ENCODE measurements around the gene CORO6.

Gene CORO6

GRCh38 chr17:29577385-29578211 is 45.1 kb downstream of the CORO6 start:
- H3K36me3 ChIP-seq (ENCODE audit: insufficient read depth, low read length), result peaks cover 79% of the 10 kb centered on the region; the same call in 1 of the 2 replicates
- no peaks in the 10 kb centered on the region for H3K9me3 ChIP-seq (ENCODE audit: low read length)
- no peak overlapping the region for H3K27ac ChIP-seq (ENCODE audit: low read depth, low read length, poor library complexity, severe bottlenecking)
- H3K4me3 ChIP-seq (ENCODE audit: low read depth, low read length, poor library complexity, severe bottlenecking), result no peak overlapping the region
- no peak overlapping the region for H3K9ac ChIP-seq (ENCODE audit: low read length)
- H3K4me1 ChIP-seq (ENCODE audit: insufficient read depth, low read length, severe bottlenecking), result peaks cover 12% of the 10 kb centered on the region
- H3K9me2 ChIP-seq (ENCODE audit: low read depth, low read length), result no peaks in the 10 kb centered on the region
- no peak for TF ChIP-seq EZH2 (IDR thresholded peaks at IDR 0.05; ENCODE audit: borderline replicate concordance, low read length)
- TF ChIP-seq, protein P1, sequence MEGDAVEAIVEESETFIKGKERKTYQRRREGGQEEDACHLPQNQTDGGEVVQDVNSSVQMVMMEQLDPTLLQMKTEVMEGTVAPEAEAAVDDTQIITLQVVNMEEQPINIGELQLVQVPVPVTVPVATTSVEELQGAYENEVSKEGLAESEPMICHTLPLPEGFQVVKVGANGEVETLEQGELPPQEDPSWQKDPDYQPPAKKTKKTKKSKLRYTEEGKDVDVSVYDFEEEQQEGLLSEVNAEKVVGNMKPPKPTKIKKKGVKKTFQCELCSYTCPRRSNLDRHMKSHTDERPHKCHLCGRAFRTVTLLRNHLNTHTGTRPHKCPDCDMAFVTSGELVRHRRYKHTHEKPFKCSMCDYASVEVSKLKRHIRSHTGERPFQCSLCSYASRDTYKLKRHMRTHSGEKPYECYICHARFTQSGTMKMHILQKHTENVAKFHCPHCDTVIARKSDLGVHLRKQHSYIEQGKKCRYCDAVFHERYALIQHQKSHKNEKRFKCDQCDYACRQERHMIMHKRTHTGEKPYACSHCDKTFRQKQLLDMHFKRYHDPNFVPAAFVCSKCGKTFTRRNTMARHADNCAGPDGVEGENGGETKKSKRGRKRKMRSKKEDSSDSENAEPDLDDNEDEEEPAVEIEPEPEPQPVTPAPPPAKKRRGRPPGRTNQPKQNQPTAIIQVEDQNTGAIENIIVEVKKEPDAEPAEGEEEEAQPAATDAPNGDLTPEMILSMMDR (IDR thresholded peaks at IDR 0.05; ENCODE audit: low read length), result no peak
- no peak overlapping the region for H2AFZ ChIP-seq (ENCODE audit: low read length)
- H3K4me2 ChIP-seq (ENCODE audit: low read length), result no peak overlapping the region
- H4K20me1 ChIP-seq (ENCODE audit: insufficient read depth, low read length), result no peaks in the 10 kb centered on the region
- no peaks in the 10 kb centered on the region for H3F3A ChIP-seq (ENCODE audit: insufficient read depth, low read length)
- H3K79me2 ChIP-seq (ENCODE audit: insufficient read depth, low read length), result no peaks in the 10 kb centered on the region
- H3K27me3 ChIP-seq (ENCODE audit: insufficient read depth, low read length), result no peaks in the 10 kb centered on the region

DNA sequence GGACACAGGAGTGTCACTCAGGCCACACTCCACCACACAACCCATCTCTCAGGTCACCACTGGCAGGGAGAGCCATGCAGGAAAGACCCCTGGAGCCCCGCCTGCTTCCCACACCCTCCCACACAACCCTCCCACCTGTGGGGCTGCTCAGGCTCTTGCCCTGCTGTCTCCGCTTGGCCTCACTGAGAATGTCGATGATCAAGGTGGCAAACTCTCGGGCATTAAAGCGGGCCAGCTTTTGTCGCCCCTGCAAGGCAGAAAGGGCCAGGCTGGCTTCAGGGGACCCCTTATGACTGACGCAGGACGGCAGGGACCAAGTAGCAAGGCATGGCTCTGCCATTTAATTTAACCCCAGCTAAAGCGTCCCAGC is 45.7 kb downstream of the CORO6 start:
- Histone ChIP-seq H3K9ac (ENCODE audit: low read length) (no peak overlapping the region), H3K4me1 (ENCODE audit: insufficient read depth, low read length, severe bottlenecking) (peaks cover 12% of the 10 kb centered on the region), H3F3A (ENCODE audit: insufficient read depth, low read length) (no peaks in the 10 kb centered on the region), H3K27me3 (ENCODE audit: insufficient read depth, low read length) (no peaks in the 10 kb centered on the region), H3K36me3 (ENCODE audit: insufficient read depth, low read length) (peaks cover 74% of the 10 kb centered on the region; the same call in 1 of the 2 replicates), H3K27ac (ENCODE audit: low read depth, low read length, poor library complexity, severe bottlenecking) (no peak overlapping the region), H3K79me2 (ENCODE audit: insufficient read depth, low read length) (no peaks in the 10 kb centered on the region), H4K20me1 (ENCODE audit: insufficient read depth, low read length) (no peaks in the 10 kb centered on the region), H3K4me2 (ENCODE audit: low read length) (no peak overlapping the region), H3K9me3 (ENCODE audit: low read length) (no peaks in the 10 kb centered on the region), H2AFZ (ENCODE audit: low read length) (no peak overlapping the region), H3K9me2 (ENCODE audit: low read depth, low read length) (no peaks in the 10 kb centered on the region), H3K4me3 (ENCODE audit: low read depth, low read length, poor library complexity, severe bottlenecking) (no peak overlapping the region)
- TF ChIP-seq EZH2 (IDR thresholded peaks at IDR 0.05; ENCODE audit: borderline replicate concordance, low read length), result no peak
- TF ChIP-seq, protein P1 (IDR thresholded peaks at IDR 0.05; ENCODE audit: low read length), result no peak

GRCh38 chr17:29576214-29577000 is 46.3 kb downstream of the CORO6 start:
- H3K27ac ChIP-seq (ENCODE audit: low read depth, low read length, poor library complexity, severe bottlenecking), result no peak overlapping the region

More at GRCh38 chr17:29576214-29577000, 46.3 kb downstream of the CORO6 start:
- Histone ChIP-seq H3K4me1 (ENCODE audit: insufficient read depth, low read length, severe bottlenecking) (peaks cover 11% of the 10 kb centered on the region), H3K4me2 (ENCODE audit: low read length) (no peak overlapping the region), H3K36me3 (ENCODE audit: insufficient read depth, low read length) (peaks cover 72% of the 10 kb centered on the region; the same call in 1 of the 2 replicates), H4K20me1 (ENCODE audit: insufficient read depth, low read length) (no peaks in the 10 kb centered on the region), H2AFZ (ENCODE audit: low read length) (no peak overlapping the region), H3K9me3 (ENCODE audit: low read length) (no peaks in the 10 kb centered on the region), H3K4me3 (ENCODE audit: low read depth, low read length, poor library complexity, severe bottlenecking) (no peak overlapping the region), H3K9me2 (ENCODE audit: low read depth, low read length) (no peaks in the 10 kb centered on the region), H3K79me2 (ENCODE audit: insufficient read depth, low read length) (no peaks in the 10 kb centered on the region), H3K27me3 (ENCODE audit: insufficient read depth, low read length) (no peaks in the 10 kb centered on the region), H3F3A (ENCODE audit: insufficient read depth, low read length) (no peaks in the 10 kb centered on the region), H3K9ac (ENCODE audit: low read length) (no peak overlapping the region)
- TF ChIP-seq, protein P1 (IDR thresholded peaks at IDR 0.05; ENCODE audit: low read length), result no peak
- no peak for TF ChIP-seq EZH2 (IDR thresholded peaks at IDR 0.05; ENCODE audit: borderline replicate concordance, low read length)

Data from OCI-LY1 (cell line).